Measurements from ENCODE around the gene BCL2L13. TPM values are rescaled to one million over a fixed set of nuclear protein-coding genes. Genes with fewer than 3 reads are reported as not detected.
A peak's percentile ranks its signal among the peaks of the same experiment; 100 is the strongest.

The BCL2L13 gene
- total RNA-seq, 1 experiment from 2014 or later: 26.0 TPM

DNA sequence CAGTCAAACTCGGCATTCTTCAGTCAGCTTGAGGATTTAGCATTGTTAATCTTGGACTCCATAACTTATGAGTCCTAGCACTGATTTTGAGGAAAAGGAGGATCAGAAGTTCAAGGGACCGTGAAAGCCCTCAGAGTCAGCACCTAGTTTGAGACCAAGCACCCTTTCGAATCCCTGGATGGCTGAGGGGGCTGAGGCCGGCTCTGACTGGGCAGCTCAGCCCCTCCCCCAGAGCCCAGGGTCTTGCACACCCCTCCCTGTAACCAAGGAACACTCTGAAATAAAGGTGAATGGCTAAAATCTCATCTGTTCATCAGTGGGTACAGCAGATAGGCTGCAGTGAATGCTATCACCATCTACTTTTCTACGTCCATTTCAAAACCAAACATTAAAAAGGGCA is 48.0 kb upstream of the BCL2L13 start:
- no peak overlapping the region for H3K14ac ChIP-seq (ENCODE audit: insufficient read depth, low read length)
- no peak overlapping the region for H2BK15ac ChIP-seq (ENCODE audit: low read depth, low read length)
- Mint-ChIP-seq H3K27me3 (ENCODE audit: low read depth) (no peaks in the 10 kb centered on the region), H3K4me1 (peaks cover 0 to 2% of the 10 kb centered on the region in 2 experiments; a peak in 1 of 4 replicates), H3K27ac (peak overlapping the region in 1 of 3 experiments; percentile 49; a peak in 2 of 7 replicates), H3K36me3 (ENCODE audit: insufficient read depth in 1 of 3, low read depth in 3 of 3) (peaks cover 34 to 58% (median 46%) of the 10 kb centered on the region in 3 experiments), H3K9me3 (no peaks in the 10 kb centered on the region), H3K4me3 (no peak overlapping the region)
- no peaks in the 10 kb centered on the region for H4K20me1 ChIP-seq (ENCODE audit: control insufficient read depth, insufficient read depth, insufficient read length)
- no peak overlapping the region for H4K5ac ChIP-seq (ENCODE audit: insufficient read length, low read depth, low read length)
- H2BK20ac ChIP-seq (ENCODE audit: low read depth, low read length, poor library complexity, severe bottlenecking): no peak overlapping the region
- H3K4ac ChIP-seq (ENCODE audit: low read depth, low read length): no peak overlapping the region
- TF ChIP-seq, protein P1, sequence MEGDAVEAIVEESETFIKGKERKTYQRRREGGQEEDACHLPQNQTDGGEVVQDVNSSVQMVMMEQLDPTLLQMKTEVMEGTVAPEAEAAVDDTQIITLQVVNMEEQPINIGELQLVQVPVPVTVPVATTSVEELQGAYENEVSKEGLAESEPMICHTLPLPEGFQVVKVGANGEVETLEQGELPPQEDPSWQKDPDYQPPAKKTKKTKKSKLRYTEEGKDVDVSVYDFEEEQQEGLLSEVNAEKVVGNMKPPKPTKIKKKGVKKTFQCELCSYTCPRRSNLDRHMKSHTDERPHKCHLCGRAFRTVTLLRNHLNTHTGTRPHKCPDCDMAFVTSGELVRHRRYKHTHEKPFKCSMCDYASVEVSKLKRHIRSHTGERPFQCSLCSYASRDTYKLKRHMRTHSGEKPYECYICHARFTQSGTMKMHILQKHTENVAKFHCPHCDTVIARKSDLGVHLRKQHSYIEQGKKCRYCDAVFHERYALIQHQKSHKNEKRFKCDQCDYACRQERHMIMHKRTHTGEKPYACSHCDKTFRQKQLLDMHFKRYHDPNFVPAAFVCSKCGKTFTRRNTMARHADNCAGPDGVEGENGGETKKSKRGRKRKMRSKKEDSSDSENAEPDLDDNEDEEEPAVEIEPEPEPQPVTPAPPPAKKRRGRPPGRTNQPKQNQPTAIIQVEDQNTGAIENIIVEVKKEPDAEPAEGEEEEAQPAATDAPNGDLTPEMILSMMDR (conservative IDR thresholded peaks at IDR 0.05): no peak
- H3K4me2 ChIP-seq (ENCODE audit: insufficient read depth, insufficient read length, low read length): no peak overlapping the region
- no CpG with 5 or more reads among the region's 5 CpGs for WGBS (ENCODE audit: extremely low coverage, insufficient read length, low lambda C conversion rate)
- no peak overlapping the region for H2BK12ac ChIP-seq (ENCODE audit: insufficient read length, low read depth, low read length)
- H2AFZ ChIP-seq (ENCODE audit: low read length): no peak overlapping the region
- no peak overlapping the region for H3K27ac ChIP-seq (ENCODE audit: insufficient read length, low read depth, low read length)
- H3T11ph ChIP-seq (ENCODE audit: low read length): no peak overlapping the region
- H3K9me3 ChIP-seq (ENCODE audit: control insufficient read depth, low read depth, low read length): no peaks in the 10 kb centered on the region
- no peaks in the 10 kb centered on the region for H3K4me1 ChIP-seq (ENCODE audit: insufficient read depth, low read length)
- no peak overlapping the region for H2AK5ac ChIP-seq (ENCODE audit: insufficient read length, low read length)
- H3K27me3 ChIP-seq (ENCODE audit: insufficient read depth, low read length): no peaks in the 10 kb centered on the region
- H4K8ac ChIP-seq (replicated peaks; ENCODE audit: insufficient read length, low read depth, low read length): no peak overlapping the region
- H3K23ac ChIP-seq (ENCODE audit: insufficient read length, low read depth, low read length): no peak overlapping the region
- H3K18ac ChIP-seq (ENCODE audit: insufficient read length, low read depth, low read length): no peak overlapping the region
- no peaks in the 10 kb centered on the region for H3K79me1 ChIP-seq (ENCODE audit: insufficient read depth, low read depth, low read length, poor library complexity, severe bottlenecking)
- no peak overlapping the region for H2BK5ac ChIP-seq (ENCODE audit: insufficient read length, low read length)
- no peak overlapping the region for H4K91ac ChIP-seq (ENCODE audit: insufficient read length, low read depth, low read length)
- no peaks in the 10 kb centered on the region for H3K79me2 ChIP-seq (ENCODE audit: insufficient read depth, low read length)
- no peak overlapping the region for H2BK120ac ChIP-seq (ENCODE audit: low read depth, low read length, poor library complexity, severe bottlenecking)
- DNase-seq: no peak
- no peak overlapping the region for H3K56ac ChIP-seq (ENCODE audit: insufficient read length, low read depth, low read length)
- H3K23me2 ChIP-seq (ENCODE audit: insufficient read length, low read depth, low read length, poor library complexity, severe bottlenecking): no peaks in the 10 kb centered on the region
- no peak overlapping the region for H3K9ac ChIP-seq (ENCODE audit: extremely low read depth, insufficient read length, low read length)
